ENCODE results near the gene PODN.

DNA sequence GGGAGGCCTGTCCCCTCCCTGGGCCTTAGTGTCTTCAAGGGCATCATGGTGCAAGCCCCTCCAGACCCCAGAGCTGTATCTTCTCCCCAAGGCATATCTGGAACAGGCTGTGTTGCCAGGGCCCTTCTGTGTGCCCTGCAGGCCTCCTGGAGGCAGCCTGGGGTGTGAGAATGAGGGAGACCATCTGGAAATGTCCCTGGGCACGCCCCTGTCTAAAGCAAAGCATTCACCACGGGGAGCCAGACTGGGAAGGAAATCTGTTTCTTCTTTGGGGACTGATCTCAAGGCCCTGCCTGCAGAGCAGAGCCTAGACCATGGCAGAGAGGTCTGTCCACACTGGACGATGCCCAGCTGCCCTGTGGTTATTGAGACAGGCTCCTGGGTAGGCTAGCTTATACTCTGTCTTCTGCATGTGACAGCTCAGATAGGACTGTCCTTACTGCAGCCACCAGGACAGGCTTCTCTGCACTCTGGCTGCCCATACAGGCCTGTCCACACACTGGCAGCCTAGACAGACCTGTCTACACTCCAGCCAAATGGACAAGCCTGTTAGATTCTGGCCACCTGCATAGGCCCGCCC is 24.6 kb downstream of the PODN start:
- no peak for TF ChIP-seq POLR2A (IDR thresholded peaks at IDR 0.05)
- TF ChIP-seq CTCF (IDR thresholded peaks at IDR 0.05): no peak

Data from ovary (tissue), 3 donors.